ENCODE measurements around the gene ZNF366.

GRCh38 chr5:72476721-72477120 lies 30.5 kb downstream of the ZNF366 start:
- TF ChIP-seq CTCF (IDR thresholded peaks at IDR 0.05) = no peak
- TF ChIP-seq POLR2A (IDR thresholded peaks at IDR 0.05) = no peak

Measured in uterus (tissue), 2 donors.